ENCODE data around the gene CSMD2.

GRCh38 chr1:34132161-34132420, 32.9 kb downstream of the CSMD2 start:
- TF ChIP-seq EZH2phosphoT487 (IDR thresholded peaks at IDR 0.05; ENCODE audit: borderline replicate concordance), result no peak
- TF ChIP-seq, protein P1, sequence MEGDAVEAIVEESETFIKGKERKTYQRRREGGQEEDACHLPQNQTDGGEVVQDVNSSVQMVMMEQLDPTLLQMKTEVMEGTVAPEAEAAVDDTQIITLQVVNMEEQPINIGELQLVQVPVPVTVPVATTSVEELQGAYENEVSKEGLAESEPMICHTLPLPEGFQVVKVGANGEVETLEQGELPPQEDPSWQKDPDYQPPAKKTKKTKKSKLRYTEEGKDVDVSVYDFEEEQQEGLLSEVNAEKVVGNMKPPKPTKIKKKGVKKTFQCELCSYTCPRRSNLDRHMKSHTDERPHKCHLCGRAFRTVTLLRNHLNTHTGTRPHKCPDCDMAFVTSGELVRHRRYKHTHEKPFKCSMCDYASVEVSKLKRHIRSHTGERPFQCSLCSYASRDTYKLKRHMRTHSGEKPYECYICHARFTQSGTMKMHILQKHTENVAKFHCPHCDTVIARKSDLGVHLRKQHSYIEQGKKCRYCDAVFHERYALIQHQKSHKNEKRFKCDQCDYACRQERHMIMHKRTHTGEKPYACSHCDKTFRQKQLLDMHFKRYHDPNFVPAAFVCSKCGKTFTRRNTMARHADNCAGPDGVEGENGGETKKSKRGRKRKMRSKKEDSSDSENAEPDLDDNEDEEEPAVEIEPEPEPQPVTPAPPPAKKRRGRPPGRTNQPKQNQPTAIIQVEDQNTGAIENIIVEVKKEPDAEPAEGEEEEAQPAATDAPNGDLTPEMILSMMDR (conservative IDR thresholded peaks at IDR 0.05; ENCODE audit: low read length), result no peak
